HepG2 (cell line): Measurements from ENCODE around the gene RAB40C. TPM values are rescaled to one million over a fixed set of nuclear protein-coding genes. Genes with fewer than 3 reads are reported as not detected.

Experiments used
- CBX5 ChIP-seq: sonication (generic); formaldehyde crosslinking; IDR thresholded peaks from 2 replicates; pipeline ENCODE4 v1.4.0; 2020; ENCODE audit warnings: missing genetic modification reagents, borderline replicate concordance
- DNMT3B ChIP-seq: conservative IDR thresholded peaks from 2 replicates; pipeline ENCODE4 v1.6.1; 2016; ENCODE audit warnings: missing biosample characterization, control low read depth
- DPF2 ChIP-seq: sonication (generic); formaldehyde crosslinking; IDR thresholded peaks from 2 replicates; pipeline ENCODE4 v1.4.0; 2020; ENCODE audit warnings: mild to moderate bottlenecking, low read depth, missing genetic modification reagents, borderline replicate concordance
- ETV5 ChIP-seq: IDR thresholded peaks from 2 replicates; pipeline ENCODE4 v1.6.1; 2018; ENCODE audit warnings: missing biosample characterization, missing genetic modification reagents, inconsistent platforms, borderline replicate concordance
- HOXA7 ChIP-seq: sonication (generic); formaldehyde crosslinking; IDR thresholded peaks from 2 replicates; pipeline ENCODE4 v1.8.1; 2022; ENCODE audit warnings: mild to moderate bottlenecking, missing genetic modification reagents, moderate library complexity
- IKZF5 ChIP-seq: IDR thresholded peaks from 2 replicates; pipeline ENCODE4 v1.6.1; 2018; ENCODE audit warnings: missing genetic modification reagents, mild to moderate bottlenecking, missing compliant biosample characterization
- KDM6A ChIP-seq: IDR thresholded peaks from 2 replicates; pipeline ENCODE4 v1.6.1; 2016; ENCODE audit warnings: low read depth
- MEIS1 ChIP-seq: sonication (generic); formaldehyde crosslinking; IDR thresholded peaks from 2 replicates; pipeline ENCODE4 v1.9.0; 2021; ENCODE audit warnings: mild to moderate bottlenecking, missing genetic modification reagents, moderate library complexity, borderline replicate concordance
- NR2F1 ChIP-seq, 2 experiments: fragments of 450-650 bp in 1 of 2; formaldehyde crosslinking in 1 of 2; IDR thresholded peaks; 2 replicates each; pipeline versions ENCODE4 v1.5.0 to v1.6.1; 2016 to 2020; ENCODE audit warnings: mild to moderate bottlenecking in 1 of 2, missing compliant biosample characterization in 1 of 2, missing genetic modification reagents in 1 of 2, moderate library complexity in 1 of 2
- PAXIP1 ChIP-seq: sonication (generic); formaldehyde crosslinking; conservative IDR thresholded peaks from 2 replicates; pipeline ENCODE4 v1.4.0; 2020; ENCODE audit warnings: mild to moderate bottlenecking, missing genetic modification reagents, moderate library complexity
- SAFB2 ChIP-seq: sonication (generic); formaldehyde crosslinking; IDR thresholded peaks from 2 replicates; pipeline ENCODE4 v1.5.1; 2020; ENCODE audit warnings: missing genetic modification reagents, low read depth, mild to moderate bottlenecking, borderline replicate concordance
- TEAD2 ChIP-seq: sonication (generic); formaldehyde crosslinking; IDR thresholded peaks from 2 replicates; pipeline ENCODE4 v1.9.0; 2021; ENCODE audit warnings: missing genetic modification reagents
- ZEB1 ChIP-seq: IDR thresholded peaks from 2 replicates; pipeline ENCODE4 v1.6.1; 2012; ENCODE audit warnings: mild to moderate bottlenecking, low read depth, inconsistent platforms; ENCODE audit not compliant: insufficient replicate concordance
- ZFAT ChIP-seq: sonication (generic); formaldehyde crosslinking; conservative IDR thresholded peaks from 2 replicates; pipeline ENCODE4 v1.8.1; 2023; ENCODE audit warnings: missing genetic modification reagents, inconsistent platforms
- ZNF24 ChIP-seq: fragments of 450-650 bp; IDR thresholded peaks from 2 replicates; pipeline ENCODE4 v1.6.1; 2017; ENCODE audit warnings: antibody characterized with exemption, mild to moderate bottlenecking
- ZNF251 ChIP-seq: sonication (generic); formaldehyde crosslinking; IDR thresholded peaks from 2 replicates; pipeline ENCODE4 v1.9.0; 2021; ENCODE audit warnings: mild to moderate bottlenecking, missing genetic modification reagents
- ZNF777 ChIP-seq: sonication (generic); formaldehyde crosslinking; IDR thresholded peaks from 2 replicates; pipeline ENCODE4 v1.4.0; 2020; ENCODE audit warnings: missing genetic modification reagents
- polyA plus RNA-seq, 8 experiments: library from polyadenylated mRNA; depleted of rRNA in 3 of 8; stranded (reverse) in 7 of 8; unstranded in 1 of 8; fragments of >200 nt; fragmentation: Illumina TruSeq in 4 of 8; extraction: Trizol in 4 of 8; gene quantifications; 2 replicates each; pipeline versions ENCODE4 v1.2.1 to v1.2.3, GENCODE V29; 2011 to 2016; ENCODE audit warnings: low read depth in 4 of 8, missing spikeins in 1 of 8, mixed read lengths in 1 of 8; ENCODE audit not compliant: insufficient read depth in 1 of 8
- total RNA-seq, 5 experiments: library from RNA; depleted of rRNA; stranded (reverse); fragments of >200 nt; fragmentation: Illumina TruSeq; extraction: Trizol; gene quantifications; 2 replicates each; pipeline ENCODE4 v1.2.3, GENCODE V29; 2016; ENCODE audit warnings: low read depth in 1 of 5
- TF ChIP-seq, protein P1 (sequence below): sonication (generic); formaldehyde crosslinking; IDR thresholded peaks from 2 replicates; pipeline ENCODE4 v1.4.0; 2020; ENCODE audit warnings: mild to moderate bottlenecking, missing genetic modification reagents
- TF ChIP-seq, protein P2 (sequence below): IDR thresholded peaks from 2 replicates; pipeline ENCODE4 v1.6.1; 2016; ENCODE audit warnings: low read depth, control low read depth

Gene RAB40C
- total and polyA plus RNA-seq, 2 of the 13 experiments (the other 11 are each of a cell fraction or from before 2014, with no cell fraction given), result 7.7 to 11.5 TPM

GRCh38 chr16:588889-589657 lies 793 bp upstream of the RAB40C start (continued):
- no peak; the same call in 1 of the 2 replicates for TF ChIP-seq PAXIP1 (CRISPR knock-in tag)
- no peak for TF ChIP-seq SAFB2 (CRISPR knock-in tag)
- TF ChIP-seq ZNF777 (CRISPR knock-in tag), result peak; percentile 69
- TF ChIP-seq ZEB1, result no peak
- no peak for TF ChIP-seq KDM6A
- no peak for TF ChIP-seq DPF2
- no peak for TF ChIP-seq ZFAT
- TF ChIP-seq NR2F1 (CRISPR knock-in tag; IDR thresholded peaks at IDR 0.05), result no peak
- no peak for TF ChIP-seq HOXA7 (CRISPR knock-in tag)
- no peak for TF ChIP-seq ZNF251 (CRISPR knock-in tag)
- TF ChIP-seq MEIS1 (CRISPR knock-in tag), result 0 out of 2 replicates have a peak, but pooled peaks have one; percentile 72
- TF ChIP-seq, protein P1, sequence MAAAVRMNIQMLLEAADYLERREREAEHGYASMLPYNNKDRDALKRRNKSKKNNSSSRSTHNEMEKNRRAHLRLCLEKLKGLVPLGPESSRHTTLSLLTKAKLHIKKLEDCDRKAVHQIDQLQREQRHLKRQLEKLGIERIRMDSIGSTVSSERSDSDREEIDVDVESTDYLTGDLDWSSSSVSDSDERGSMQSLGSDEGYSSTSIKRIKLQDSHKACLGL (CRISPR knock-in tag), result peak; percentile 87
- TF ChIP-seq TEAD2 (CRISPR knock-in tag), result 0 out of 2 replicates have a peak, but pooled peaks have one; percentile 20
- no peak for TF ChIP-seq ZNF24
- TF ChIP-seq ETV5 (CRISPR knock-in tag), result peak; percentile 41; the same call in 1 of the 2 replicates
- TF ChIP-seq DNMT3B (CRISPR knock-in tag), result no peak
- TF ChIP-seq CBX5 (CRISPR knock-in tag), result no peak
- TF ChIP-seq IKZF5 (CRISPR knock-in tag), result peak; percentile 49; the same call in 1 of the 2 replicates
- TF ChIP-seq, protein P2, sequence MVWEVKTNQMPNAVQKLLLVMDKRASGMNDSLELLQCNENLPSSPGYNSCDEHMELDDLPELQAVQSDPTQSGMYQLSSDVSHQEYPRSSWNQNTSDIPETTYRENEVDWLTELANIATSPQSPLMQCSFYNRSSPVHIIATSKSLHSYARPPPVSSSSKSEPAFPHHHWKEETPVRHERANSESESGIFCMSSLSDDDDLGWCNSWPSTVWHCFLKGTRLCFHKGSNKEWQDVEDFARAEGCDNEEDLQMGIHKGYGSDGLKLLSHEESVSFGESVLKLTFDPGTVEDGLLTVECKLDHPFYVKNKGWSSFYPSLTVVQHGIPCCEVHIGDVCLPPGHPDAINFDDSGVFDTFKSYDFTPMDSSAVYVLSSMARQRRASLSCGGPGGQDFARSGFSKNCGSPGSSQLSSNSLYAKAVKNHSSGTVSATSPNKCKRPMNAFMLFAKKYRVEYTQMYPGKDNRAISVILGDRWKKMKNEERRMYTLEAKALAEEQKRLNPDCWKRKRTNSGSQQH, result no peak
